ENCODE results near the gene AHNAK2.

The AHNAK2 gene

DNA sequence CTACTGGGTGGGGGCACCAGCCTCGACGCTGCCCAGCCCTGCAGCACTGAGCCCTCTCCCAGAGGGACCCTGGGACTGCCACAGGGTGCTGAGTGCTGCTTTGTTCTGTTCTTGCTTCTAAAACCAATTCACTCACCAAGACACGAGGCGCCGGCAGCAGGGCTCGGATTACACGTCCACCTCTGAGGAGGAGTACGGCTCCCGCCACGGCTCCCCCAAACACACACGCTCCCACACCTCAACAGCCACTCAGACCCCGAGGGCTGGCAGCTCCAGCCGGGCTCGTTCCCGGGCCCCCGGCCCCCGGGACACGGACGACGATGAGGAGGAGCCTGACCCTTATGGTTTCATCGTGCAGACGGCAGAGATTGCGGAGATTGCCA is 88.8 kb downstream of the AHNAK2 start:
- Histone ChIP-seq H3K27me3 (ENCODE audit: control insufficient read depth in 1 of 2, insufficient read depth in 2 of 2, low read length in 2 of 2) (no peaks in the 10 kb centered on the region), H3K9ac (ENCODE audit: low read depth in 1 of 2, low read length in 2 of 2) (no peak overlapping the region), H3K27ac (ENCODE audit: low read depth, low read length) (no peak overlapping the region), H3K36me3 (ENCODE audit: control insufficient read depth in 1 of 2, insufficient read depth in 2 of 2, low read length in 2 of 2) (peaks cover 0 to 32% of the 10 kb centered on the region in 2 donors), H3K4me3 (ENCODE audit: low read depth in 1 of 2, low read length in 2 of 2) (no peak overlapping the region), H3K4me1 (ENCODE audit: control insufficient read depth in 1 of 2, insufficient read depth in 2 of 2, low read length in 2 of 2) (peaks cover 10 to 16% of the 10 kb centered on the region in 2 donors), H3K9me3 (ENCODE audit: control insufficient read depth in 1 of 2, low read length in 2 of 2) (no peaks in the 10 kb centered on the region)

DNA sequence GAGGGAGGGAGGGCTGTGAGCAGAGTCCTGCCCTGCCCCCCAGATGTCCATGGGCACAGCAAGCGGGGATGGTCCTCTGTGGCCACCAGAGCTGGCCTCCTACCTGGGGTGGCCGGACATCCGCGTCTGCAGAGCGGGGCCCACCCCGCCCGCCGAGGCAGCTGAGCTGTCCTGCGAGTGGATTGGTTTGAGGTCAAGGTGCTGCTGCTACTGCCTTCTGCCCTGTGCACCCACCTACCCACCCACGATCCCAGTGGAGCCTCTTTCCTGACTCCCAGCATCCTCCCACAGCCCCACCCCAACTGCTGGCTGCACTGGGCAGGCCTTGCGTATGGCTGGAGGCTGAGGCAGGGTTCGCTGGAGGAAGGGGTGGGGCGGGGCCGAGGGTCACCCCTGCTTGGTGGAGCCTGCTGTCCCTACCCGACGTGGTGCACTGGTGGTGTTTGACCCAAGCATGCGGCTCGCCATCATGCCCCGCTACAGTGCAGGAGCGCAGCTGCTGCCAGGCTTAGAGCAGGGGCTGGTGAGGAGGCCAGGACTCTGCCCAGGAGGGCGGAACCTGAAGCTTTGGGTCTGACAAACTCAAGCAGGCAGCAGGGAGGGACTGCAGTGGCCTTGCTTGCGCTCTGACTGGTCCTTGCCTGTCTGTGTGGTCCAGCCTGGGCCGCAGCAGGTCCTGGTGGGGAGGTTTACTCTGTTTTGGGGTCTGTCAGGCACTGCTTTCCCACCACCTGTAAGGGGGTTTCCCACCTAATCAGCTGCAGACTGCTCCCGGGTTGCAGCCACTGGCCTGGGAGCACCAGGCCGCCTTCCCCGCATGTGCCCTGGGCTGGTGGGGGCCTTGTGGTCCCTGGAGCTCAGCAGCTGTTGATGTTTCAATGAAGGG is 89.4 kb downstream of the AHNAK2 start:
- Histone ChIP-seq H3K4me1 (ENCODE audit: control insufficient read depth in 1 of 2, insufficient read depth in 2 of 2, low read length in 2 of 2) (peaks cover 4 to 9% of the 10 kb centered on the region in 2 donors), H3K9me3 (ENCODE audit: control insufficient read depth in 1 of 2, low read length in 2 of 2) (no peaks in the 10 kb centered on the region), H3K27ac (ENCODE audit: low read depth, low read length) (no peak overlapping the region), H3K4me3 (ENCODE audit: low read depth in 1 of 2, low read length in 2 of 2) (no peak overlapping the region), H3K27me3 (ENCODE audit: control insufficient read depth in 1 of 2, insufficient read depth in 2 of 2, low read length in 2 of 2) (no peaks in the 10 kb centered on the region), H3K36me3 (ENCODE audit: control insufficient read depth in 1 of 2, insufficient read depth in 2 of 2, low read length in 2 of 2) (peaks cover 0 to 26% of the 10 kb centered on the region in 2 donors), H3K9ac (ENCODE audit: low read depth in 1 of 2, low read length in 2 of 2) (no peak overlapping the region)

GRCh38 chr14:104887623-104888488 is 90.3 kb downstream of the AHNAK2 start:
- Histone ChIP-seq H3K4me1 (ENCODE audit: control insufficient read depth in 1 of 2, insufficient read depth in 2 of 2, low read length in 2 of 2) (peaks cover 0 to under 1% of the 10 kb centered on the region in 2 donors), H3K9me3 (ENCODE audit: control insufficient read depth in 1 of 2, low read length in 2 of 2) (no peaks in the 10 kb centered on the region), H3K27me3 (ENCODE audit: control insufficient read depth in 1 of 2, insufficient read depth in 2 of 2, low read length in 2 of 2) (no peaks in the 10 kb centered on the region), H3K36me3 (ENCODE audit: control insufficient read depth in 1 of 2, insufficient read depth in 2 of 2, low read length in 2 of 2) (peaks cover 0 to 31% of the 10 kb centered on the region in 2 donors), H3K27ac (ENCODE audit: low read depth, low read length) (no peak overlapping the region), H3K4me3 (ENCODE audit: low read depth in 1 of 2, low read length in 2 of 2) (no peak overlapping the region), H3K9ac (ENCODE audit: low read depth in 1 of 2, low read length in 2 of 2) (no peak overlapping the region)

All from duodenal mucosa (tissue), 2 donors.